Skeletal muscle cell (primary cell): ENCODE measurements around the gene CMIP.

ENCODE experiments used
- DNase-seq: peaks from one replicate; pipeline ENCODE4 v3.0.0-alpha.2; 2010; ENCODE audit warnings: low read depth
- H3K4me3 ChIP-seq: 2 replicates; pipeline ENCODE4 v1.5.1; 2011; ENCODE audit warnings: low read depth, mild to moderate bottlenecking, control low read depth, low read length, moderate library complexity

CMIP gene

DNA sequence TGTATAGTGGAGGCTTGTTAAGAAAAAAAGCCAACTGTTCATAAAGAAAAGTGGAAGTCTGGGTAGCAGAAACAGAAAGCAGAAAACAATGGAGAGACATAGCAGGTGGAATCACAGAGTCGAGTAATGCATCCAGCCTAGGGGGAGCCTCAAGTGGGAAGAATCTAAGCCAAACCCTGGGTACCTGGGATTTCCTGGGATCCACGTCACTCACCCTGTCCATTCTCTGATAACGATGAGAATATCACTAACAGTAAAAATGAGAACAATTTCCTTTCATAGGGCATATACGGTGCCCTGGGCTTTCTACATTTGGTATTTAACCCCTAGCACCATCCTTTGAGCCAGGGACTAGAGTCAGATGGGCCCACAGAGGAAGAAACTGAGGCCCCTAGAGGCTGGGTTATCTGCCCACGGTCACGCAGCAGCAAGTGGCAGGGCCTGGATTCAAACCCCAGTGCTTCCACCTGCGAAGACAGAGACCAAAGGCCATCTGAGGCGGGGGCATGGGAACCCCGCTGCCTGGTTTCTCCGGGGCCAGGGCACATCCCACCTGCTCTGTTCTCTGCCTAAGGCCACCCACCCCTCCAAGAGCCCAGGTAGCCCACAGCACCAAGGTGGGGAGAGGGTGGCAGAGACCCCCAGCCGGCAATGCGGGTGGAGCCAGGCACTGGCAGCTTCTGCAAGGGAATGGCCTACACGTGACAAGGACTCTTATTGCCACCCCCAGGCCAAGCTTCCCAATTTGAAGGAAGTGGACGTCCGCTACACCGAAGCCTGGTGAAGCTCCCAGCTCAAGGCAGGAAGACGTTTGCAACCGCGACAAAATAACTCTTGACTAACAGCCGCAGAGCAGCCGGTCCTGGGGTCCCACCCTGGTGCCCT, 264.6 kb downstream of the CMIP start:
- DNase-seq = no peak
- no peak overlapping the region for H3K4me3 ChIP-seq

DNA sequence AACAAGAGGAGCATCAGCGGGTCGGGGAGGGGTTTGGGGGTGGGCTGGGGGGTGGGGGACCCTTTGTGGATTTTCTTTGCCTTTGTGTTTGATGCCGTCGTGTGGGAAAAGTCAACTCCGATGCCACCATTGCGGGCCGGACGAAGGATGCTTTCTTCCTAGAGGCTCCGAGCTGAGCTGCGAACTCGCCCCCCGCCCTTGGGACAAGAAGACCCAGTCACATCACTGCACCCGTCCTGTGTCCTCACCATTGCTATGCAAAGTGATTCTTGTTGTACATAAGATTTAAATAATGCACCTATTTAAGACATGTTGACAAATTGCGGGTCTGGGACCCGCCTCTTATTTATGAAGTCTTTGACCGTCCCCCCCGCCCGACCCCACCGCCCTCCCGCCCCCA, 265.4 kb downstream of the CMIP start:
- no peak for DNase-seq
- H3K4me3 ChIP-seq = no peak overlapping the region

DNA sequence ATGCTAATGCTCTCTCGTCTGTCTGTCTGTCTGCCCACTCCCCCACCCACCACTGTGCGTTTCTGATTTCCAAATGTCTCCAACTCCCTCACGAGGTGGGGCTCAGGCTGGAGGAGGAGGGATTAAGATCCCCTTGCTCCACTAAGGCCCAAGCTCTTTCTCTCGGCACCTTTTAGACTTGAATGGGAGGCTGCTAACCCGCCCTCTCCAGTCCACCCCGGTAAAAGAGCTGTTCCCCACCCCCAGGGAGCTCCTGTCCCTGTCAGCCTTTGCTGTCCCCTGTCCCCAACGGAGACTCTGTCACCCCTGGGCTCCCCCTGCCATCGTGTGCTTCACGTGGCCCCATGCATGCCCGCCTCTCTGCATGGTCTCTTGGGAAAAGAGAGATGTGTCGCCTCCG, 266.0 kb downstream of the CMIP start:
- no peak for DNase-seq
- H3K4me3 ChIP-seq = no peak overlapping the region

DNA sequence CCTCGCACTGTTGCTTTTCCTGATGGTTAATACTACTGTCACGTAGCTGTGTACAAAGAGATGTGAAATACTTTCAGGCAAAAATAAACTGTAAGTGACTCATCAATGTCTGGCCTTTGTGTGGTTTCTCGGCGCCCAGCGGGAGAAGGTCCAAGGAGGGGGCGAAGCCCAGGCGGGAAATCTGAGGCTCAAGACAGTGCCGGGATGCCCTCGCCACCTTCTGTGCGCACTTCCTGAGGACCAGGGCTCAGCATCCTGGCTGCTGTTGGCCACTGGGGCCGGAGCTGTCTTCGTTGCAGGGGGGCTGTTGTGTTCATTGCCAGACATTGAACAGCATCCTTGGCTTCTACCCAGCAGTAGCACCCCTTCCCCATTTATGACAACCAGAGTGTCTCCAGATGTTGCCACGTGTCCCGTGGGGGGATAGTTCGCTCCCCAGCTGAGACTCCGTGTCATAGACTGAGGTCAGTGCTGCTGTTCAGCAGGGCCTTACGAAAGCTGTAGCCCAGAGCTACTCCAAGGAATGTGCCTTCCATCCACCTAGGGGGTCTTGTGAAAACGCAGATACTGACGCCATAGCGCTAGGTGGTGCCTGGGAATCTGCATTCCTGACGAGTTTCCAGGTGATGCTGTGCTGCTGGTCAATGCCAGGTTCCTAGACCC, 267.2 kb downstream of the CMIP start:
- H3K4me3 ChIP-seq = no peak overlapping the region
- peak; percentile 84 for DNase-seq

DNA sequence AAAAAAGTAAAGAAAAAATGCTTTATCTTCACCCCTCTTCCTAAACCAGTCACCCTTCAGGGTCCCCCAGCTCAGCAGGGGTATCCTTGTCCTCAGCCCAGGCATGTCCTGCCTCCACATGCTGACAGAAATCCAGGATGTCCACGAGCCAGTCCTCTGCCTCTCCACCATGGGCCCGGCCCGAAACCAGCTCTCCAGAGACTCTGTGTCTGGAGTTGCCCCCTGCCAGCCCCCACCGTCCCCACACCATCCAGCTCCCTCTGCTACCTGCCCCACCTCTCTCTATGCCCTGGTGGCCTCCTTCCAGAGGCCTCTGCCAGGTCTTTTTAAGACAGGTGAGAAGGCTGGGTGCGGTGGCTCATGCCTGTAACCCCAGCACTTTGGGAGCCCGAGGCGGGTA, 268.1 kb downstream of the CMIP start:
- H3K4me3 ChIP-seq = no peak overlapping the region
- DNase-seq = no peak

DNA sequence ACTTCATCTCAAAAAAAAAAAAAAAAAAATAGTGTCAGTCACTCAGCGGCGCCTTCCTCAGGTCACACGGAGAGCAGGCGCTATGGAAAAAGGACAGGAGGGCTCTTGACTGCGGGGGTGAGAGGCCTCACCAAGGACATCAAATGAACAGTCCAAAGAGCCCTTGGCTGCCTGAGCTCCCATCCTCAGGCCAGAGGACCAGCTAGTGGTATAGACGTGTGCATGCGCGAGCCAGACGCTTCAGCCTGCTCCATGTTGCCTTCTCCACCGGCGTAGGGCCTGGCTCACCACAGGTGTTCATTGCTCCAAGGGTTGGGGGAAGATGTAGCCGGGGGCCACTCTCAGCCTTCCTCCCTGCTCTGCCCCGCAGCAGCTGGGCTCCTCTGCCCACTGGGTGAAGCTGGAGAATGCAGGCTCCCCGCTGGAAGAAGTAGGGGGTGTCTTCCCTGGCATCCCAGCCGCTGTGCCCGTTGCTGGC, 268.7 kb downstream of the CMIP start:
- DNase-seq = no peak
- H3K4me3 ChIP-seq = no peak overlapping the region

DNA sequence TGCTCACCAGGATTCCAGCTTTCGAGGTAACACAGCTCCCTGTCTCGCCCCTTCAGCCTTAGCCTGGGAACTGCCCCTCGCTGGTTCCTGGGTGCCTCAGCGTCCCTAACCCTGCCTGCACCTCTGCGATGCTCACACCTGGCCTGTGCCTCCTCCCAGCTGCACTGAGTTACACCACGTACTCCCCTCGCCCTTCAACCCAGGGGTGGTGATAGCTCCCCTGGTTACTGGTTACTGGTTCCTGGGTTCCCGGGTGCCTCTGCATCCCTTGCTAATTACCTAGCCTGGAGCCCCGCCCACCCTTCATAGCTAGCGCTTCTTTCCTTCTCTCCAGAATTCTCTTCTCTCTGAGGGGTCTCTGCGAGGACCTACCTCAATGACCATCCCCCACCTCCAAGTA, 269.2 kb downstream of the CMIP start:
- no peak for DNase-seq

DNA sequence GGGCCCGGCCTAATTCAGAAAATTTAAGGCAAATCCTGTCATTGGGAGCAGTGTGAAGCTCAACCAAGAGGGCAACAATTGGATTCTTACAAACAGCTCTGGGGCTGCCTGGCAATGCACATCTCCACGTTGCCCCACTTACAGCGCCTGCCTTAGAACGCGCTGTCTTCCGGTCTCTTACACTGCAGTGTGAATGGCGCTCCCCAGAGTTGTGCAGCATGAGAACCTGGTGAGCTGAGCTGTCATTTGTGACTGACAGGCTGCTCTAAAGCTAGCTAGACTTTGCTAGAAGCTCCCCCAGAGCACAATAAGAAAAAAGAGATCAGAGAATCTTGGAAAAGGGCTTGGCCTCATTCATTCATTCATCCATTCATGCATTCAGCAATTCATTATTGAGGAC, 270.0 kb downstream of the CMIP start:
- DNase-seq = no peak
- H3K4me3 ChIP-seq = no peak overlapping the region

More for the DNA sequence above, 269.2 kb downstream of the CMIP start:
- H3K4me3 ChIP-seq = no peak overlapping the region

DNA sequence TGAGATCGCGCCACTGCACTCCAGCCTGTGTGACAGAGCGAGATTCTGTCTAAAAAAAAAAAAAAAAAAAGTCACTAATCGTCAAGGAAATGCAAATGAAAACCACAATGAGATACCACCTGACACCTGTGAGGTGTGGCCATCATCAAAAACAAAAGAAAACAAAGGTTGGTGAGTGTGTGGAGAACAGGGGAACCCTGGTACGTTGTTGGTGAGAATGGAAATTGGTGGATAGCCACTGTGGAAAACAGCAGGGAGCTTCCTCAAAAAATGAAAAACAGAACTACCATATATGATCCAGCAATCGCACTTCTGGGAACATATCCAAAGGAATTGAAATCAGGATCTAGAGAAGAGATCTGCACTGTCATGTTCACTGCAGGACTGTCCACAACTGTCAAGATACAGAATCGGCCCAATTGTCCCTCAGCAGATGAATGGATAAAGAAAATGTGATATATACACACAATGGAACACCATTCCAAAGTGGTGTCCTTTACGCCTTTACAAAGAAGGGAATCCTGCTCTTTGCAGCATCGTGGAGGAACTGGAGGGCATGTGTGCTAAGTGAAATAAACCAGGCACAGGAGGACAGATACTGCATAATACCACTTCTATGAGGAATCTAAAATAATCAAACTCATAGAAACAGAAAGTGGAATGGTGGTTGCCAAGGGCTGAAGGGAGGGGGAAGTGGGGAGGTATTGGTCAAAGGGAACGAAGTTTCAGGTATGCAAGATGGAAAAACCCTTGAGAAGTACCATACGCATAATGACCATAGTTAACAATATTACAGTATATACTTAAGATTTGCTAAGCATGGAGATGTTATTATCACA, 271.0 kb downstream of the CMIP start:
- no peak for DNase-seq
- H3K4me3 ChIP-seq = no peak overlapping the region

DNA sequence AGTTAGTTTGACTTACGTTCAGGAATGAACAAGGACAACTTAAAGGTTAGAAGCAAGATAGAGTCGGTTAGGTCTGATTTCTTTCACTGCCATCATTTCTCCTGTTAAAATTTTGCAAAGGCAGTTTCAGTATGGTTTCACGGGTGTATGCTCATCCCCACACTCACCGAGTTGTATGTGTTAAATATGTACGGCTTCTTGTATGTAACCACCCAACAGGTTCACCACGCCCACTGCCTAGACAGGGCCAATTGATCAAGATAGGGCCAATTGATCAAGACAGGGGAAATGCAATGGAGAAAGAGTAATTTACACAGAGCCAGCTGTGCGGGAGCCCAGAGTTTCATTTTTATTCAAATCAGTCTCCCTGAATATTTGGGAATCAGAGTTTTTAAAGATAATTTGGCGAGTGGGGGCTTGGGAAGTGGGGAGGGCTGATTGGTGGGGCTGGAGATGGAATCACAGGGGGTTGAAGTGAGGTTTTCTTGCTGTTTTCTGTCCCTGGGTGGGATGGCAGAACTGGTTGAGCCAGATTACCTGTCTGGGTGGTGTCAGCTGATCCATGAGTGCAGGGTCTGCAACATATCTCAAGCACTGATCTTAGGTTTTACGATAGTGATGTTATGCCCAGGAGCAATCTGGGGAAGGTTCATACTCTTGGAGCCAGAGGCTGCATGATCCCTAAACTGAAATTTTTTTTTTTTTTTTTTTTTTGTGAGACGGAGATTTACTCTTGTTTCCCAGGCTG, 272.0 kb downstream of the CMIP start:
- DNase-seq = no peak
- no peak overlapping the region for H3K4me3 ChIP-seq

DNA sequence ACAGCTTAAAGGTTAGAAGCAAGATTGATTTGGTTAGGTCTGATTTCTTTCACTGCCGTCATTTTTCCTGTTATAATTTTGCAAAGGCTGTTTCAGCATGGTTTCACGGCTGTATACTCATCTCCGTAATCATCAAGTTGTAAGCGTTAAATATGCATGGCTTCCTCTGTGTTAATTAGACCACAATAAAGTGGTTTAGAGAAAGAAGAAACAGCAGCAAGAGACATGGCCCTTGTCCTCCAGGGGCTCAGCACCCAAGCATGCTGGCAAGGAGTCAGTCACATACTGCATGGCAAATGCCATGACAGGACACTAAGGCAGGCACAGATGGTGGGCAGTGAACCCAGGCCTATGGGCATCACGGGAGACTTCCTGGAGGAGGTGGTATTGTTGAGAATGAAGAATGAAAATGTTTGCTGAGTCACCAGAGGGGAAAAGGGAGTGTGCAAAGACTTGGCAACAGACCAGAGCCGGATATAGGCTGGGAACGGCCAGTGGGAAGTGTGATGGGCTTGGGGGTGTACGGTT, 273.1 kb downstream of the CMIP start:
- H3K4me3 ChIP-seq = no peak overlapping the region
- no peak for DNase-seq

DNA sequence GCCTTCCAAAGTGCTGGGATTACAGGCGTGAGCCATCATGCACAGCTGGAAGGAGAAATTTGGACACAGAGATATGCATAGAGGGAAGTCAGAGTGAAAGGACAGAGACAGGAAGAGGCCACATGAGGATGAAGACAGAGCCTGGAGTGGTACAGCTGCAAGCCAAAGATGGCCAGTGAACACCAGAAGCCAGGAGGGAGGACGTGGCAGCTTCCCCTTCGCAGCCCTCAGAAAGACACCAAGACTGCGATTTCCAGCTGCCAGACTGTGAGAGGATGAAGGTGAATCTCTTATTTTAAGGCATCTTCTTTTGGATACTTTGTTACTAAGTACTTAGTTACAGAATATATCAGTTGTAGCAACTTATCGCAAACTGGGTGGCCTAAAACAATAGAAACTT, 274.0 kb downstream of the CMIP start:
- no peak for DNase-seq
- no peak overlapping the region for H3K4me3 ChIP-seq

DNA sequence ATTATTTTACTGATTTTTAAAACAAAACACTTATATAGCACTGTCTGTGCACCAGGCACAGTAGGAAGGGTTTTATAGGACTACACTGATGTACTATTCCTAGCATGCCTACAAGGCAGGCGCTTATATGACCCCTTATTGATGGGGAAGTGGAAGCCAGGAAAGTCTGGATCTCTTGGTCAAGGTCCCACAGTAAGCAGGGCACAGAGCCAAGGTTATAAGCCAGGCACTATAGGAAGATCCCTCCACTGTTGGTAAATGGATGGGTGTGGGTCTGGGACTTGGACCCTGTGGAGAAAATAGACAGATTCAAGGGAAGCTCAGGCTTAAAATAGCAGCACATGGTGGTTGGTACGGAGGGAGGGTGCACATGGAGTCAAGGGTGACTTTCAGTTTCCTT, 275.4 kb downstream of the CMIP start:
- no peak for DNase-seq
- no peak overlapping the region for H3K4me3 ChIP-seq

DNA sequence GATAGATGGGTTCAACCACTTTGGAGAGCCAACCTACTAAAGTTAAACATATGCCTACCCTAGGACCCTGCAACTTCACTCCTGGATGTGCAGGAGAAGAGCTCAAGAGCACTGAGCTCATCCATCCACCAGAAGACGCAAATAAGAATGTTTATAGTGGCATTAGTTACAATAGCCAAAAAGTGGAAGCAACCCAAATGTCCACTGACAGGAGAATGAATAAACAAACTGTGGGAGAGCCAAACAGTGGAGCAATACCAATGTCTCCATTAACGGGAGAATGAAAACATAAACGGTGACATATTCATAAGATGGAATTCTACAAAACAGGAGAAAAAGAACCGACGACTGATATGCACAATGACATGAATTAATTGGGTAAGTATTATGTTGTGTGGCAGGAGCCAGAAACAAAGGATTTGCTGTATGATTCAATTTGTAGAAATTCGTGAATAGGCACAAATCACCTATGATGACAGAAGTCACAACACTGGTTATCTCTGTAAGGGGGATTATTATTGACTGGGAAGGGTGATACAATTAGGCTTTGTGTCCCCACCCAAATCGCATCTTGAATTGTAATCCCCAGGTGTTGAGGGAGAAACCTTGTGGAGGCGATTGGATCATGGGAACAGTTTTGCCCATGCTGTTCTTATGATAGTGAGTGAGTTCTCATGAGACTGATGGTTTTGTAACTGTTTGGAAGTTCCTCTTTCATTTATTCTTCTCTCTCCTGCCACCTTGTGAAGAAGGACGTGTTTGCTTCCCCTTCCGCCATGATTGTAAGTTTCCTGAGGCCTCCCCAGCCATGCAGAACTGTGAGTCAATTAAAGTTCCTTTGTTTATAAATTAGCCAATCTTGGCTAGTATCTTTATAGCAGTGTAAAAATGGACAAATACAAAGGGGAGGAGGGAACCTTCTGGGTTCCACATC, 276.6 kb downstream of the CMIP start:
- H3K4me3 ChIP-seq = no peak overlapping the region
- DNase-seq = no peak

DNA sequence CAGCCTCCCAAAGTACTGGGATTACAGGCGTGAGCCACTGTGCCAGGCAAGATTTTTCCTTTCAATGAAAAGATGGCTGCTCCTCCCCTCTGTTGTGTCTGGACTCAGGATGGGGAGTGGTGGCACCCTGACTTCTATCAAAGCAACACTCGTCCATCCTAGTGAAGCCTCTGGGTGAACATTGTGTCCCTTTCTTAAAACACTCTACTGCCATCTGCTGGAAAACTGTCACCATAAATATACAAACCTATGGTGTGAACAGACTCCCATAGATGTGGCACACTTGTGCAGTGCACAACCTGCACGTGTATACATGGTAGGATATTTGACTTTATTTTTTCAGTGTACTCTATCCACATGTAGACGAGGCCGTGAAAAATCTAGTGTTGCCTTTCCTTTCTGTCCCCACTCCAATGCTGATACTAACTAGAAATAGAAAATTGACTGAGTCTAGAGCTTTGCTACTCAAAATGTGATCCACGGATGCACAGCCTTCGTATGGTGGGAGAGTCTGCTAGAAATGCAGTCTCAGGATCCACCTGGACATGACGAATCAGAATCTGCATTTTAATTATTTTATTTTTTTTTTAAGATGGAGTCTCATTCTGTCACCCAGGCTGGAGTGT, 278.6 kb downstream of the CMIP start:
- no peak overlapping the region for H3K4me3 ChIP-seq
- DNase-seq = peak; percentile 29

DNA sequence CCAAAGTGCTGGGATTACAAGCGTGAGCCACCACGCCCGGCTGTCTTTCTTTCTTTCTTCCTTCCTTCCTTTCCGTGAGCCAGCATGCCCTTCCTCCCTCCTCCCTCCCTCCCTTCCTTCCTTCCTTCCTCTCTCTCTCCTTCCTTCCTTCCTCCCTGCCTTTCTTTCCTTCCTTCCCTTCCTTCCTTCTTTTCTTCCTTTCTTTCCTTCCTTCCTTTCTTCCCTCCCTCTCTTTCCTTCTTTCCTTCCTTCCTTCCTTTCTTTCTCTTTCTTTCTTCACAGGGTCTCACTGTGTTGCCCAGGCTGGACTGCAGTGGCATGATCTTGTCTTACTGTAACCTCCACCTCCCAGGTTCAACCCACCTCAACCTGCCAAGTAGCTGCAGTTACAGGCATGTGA, 283.8 kb downstream of the CMIP start:
- no peak overlapping the region for H3K4me3 ChIP-seq
- DNase-seq = no peak

DNA sequence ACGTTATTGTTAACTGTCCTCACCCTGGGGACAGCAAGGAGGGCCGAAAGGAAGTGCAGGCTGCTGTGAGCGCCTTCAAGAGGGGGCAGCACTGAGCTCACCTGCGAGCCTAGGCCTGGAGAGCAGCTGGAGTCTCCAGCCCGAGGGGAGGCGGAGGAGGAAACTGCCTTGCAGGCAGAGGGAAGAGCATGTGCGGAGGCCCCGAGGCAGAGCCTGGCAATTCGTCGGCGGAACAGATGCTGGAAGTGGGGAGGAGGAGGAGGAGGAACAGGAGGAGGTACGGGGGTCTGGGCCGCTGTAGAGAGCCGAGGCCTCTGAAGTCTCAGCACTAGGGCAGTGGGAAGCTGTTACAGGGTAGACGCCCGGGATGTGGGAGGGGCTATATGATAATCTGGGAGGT, 284.8 kb downstream of the CMIP start:
- DNase-seq = no peak

More for the DNA sequence above, 284.8 kb downstream of the CMIP start:
- H3K4me3 ChIP-seq = no peak overlapping the region
